Activated naive CD8-positive, alpha-beta T cell treated with anti-CD3 and anti-CD28 coated beads, Interleukin-2, amount 50 U/mL, for 24 hours (primary cell): Measurements from ENCODE around the gene CCDC148.

ENCODE experiments used
- ATAC-seq: fragments of 150-1000 bp; cut with Tn5 transposase; one replicate; pipeline ENCODE4 v1.10.0; 2021
- DNase-seq: peaks from one replicate; pipeline ENCODE4 v3.0.0; 2021
- H3K27ac Mint-ChIP-seq: one replicate; pipeline ENCODE4 v1.8.0; 2021; ENCODE audit warnings: mild to moderate bottlenecking, mixed read lengths
- H3K27me3 Mint-ChIP-seq: one replicate; pipeline ENCODE4 v1.8.0; 2021; ENCODE audit warnings: mixed read lengths
- H3K36me3 Mint-ChIP-seq: one replicate; pipeline ENCODE4 v1.8.0; 2021; ENCODE audit warnings: low read depth, mixed read lengths
- H3K4me1 Mint-ChIP-seq: one replicate; pipeline ENCODE4 v1.8.0; 2021; ENCODE audit warnings: mixed read lengths
- H3K4me3 Mint-ChIP-seq: one replicate; pipeline ENCODE4 v1.8.0; 2021; ENCODE audit warnings: mild to moderate bottlenecking, moderate library complexity, mixed read lengths
- H3K9me3 Mint-ChIP-seq: one replicate; pipeline ENCODE4 v1.8.0; 2021; ENCODE audit warnings: mixed read lengths

The CCDC148 gene

GRCh38 chr2:158456309-158457066, at the start of gene CCDC148, which contains the start of gene PKP4:
TSS of gene CCDC148 (minus strand) at chr2:158456753. CDS start at chr2:158456439, 314 bp downstream.
TSS of gene PKP4 (plus strand) at chr2:158456952. CDS start at chr2:158533185, 76,233 bp downstream.
- H3K9me3 Mint-ChIP-seq = no peaks in the 10 kb centered on the region
- peak within 1 kb of the TSS; percentile 85 for H3K4me3 Mint-ChIP-seq
- peak; percentile 98 for ATAC-seq
- H3K36me3 Mint-ChIP-seq = peaks cover 5% of the 10 kb centered on the region
- peak; percentile 87 for DNase-seq
- peaks cover 15% of the 10 kb centered on the region for H3K27me3 Mint-ChIP-seq
- H3K27ac Mint-ChIP-seq = peak within 1 kb of the TSS; percentile 86
- H3K4me1 Mint-ChIP-seq = peaks cover 22% of the 10 kb centered on the region

GRCh38 chr2:158505448-158505934, 48.9 kb upstream of the CCDC148 start:
- Mint-ChIP-seq H3K36me3 (peaks cover 5% of the 10 kb centered on the region), H3K4me1 (peaks cover 8% of the 10 kb centered on the region)

GRCh38 chr2:158504088-158504487, 47.5 kb upstream of the CCDC148 start:
- peaks cover 4% of the 10 kb centered on the region for H3K4me1 Mint-ChIP-seq
- no peak overlapping the region for H3K4me3 Mint-ChIP-seq
- H3K27ac Mint-ChIP-seq = no peak overlapping the region
- H3K9me3 Mint-ChIP-seq = no peaks in the 10 kb centered on the region
- H3K36me3 Mint-ChIP-seq = peaks cover 6% of the 10 kb centered on the region
- H3K27me3 Mint-ChIP-seq = no peaks in the 10 kb centered on the region
- no peak for DNase-seq
- ATAC-seq = no peak

More at GRCh38 chr2:158505448-158505934, 48.9 kb upstream of the CCDC148 start:
- H3K9me3 Mint-ChIP-seq = no peaks in the 10 kb centered on the region
- ATAC-seq (no peak), DNase-seq (no peak)
- H3K27me3 Mint-ChIP-seq = no peaks in the 10 kb centered on the region
- H3K4me3 Mint-ChIP-seq = no peak overlapping the region
- peak overlapping the region; percentile 35 for H3K27ac Mint-ChIP-seq

GRCh38 chr2:158502974-158503373, 46.4 kb upstream of the CCDC148 start:
- H3K27ac Mint-ChIP-seq = no peak overlapping the region
- DNase-seq (no peak), ATAC-seq (no peak)
- H3K36me3 Mint-ChIP-seq = peaks cover 6% of the 10 kb centered on the region
- no peaks in the 10 kb centered on the region for H3K27me3 Mint-ChIP-seq
- peaks cover 4% of the 10 kb centered on the region for H3K4me1 Mint-ChIP-seq
- no peaks in the 10 kb centered on the region for H3K9me3 Mint-ChIP-seq
- H3K4me3 Mint-ChIP-seq = no peak overlapping the region

GRCh38 chr2:158501301-158501700, 44.7 kb upstream of the CCDC148 start:
- Mint-ChIP-seq H3K4me1 (no peaks in the 10 kb centered on the region), H3K4me3 (no peak overlapping the region), H3K27ac (no peak overlapping the region), H3K27me3 (no peaks in the 10 kb centered on the region), H3K9me3 (no peaks in the 10 kb centered on the region), H3K36me3 (peaks cover 1% of the 10 kb centered on the region)
- ATAC-seq (no peak), DNase-seq (no peak)

- H3K4me1 Mint-ChIP-seq = no peaks in the 10 kb centered on the region
- no peaks in the 10 kb centered on the region for H3K27me3 Mint-ChIP-seq
- DNase-seq = no peak
- ATAC-seq = no peak
- H3K9me3 Mint-ChIP-seq = no peaks in the 10 kb centered on the region
- no peak overlapping the region for H3K4me3 Mint-ChIP-seq
- peaks cover 1% of the 10 kb centered on the region for H3K36me3 Mint-ChIP-seq
- H3K27ac Mint-ChIP-seq = no peak overlapping the region
These were observed 43.8 kb upstream of the CCDC148 start for GRCh38 chr2:158500333-158500732.

GRCh38 chr2:158499383-158499782, 42.8 kb upstream of the CCDC148 start:
- Mint-ChIP-seq H3K36me3 (peaks cover 1% of the 10 kb centered on the region), H3K4me1 (no peaks in the 10 kb centered on the region), H3K27ac (no peak overlapping the region), H3K27me3 (no peaks in the 10 kb centered on the region), H3K4me3 (no peak overlapping the region), H3K9me3 (no peaks in the 10 kb centered on the region)
- no peak for ATAC-seq
- no peak for DNase-seq

GRCh38 chr2:158498749-158499136, 42.2 kb upstream of the CCDC148 start:
- ATAC-seq (no peak), DNase-seq (no peak)
- Mint-ChIP-seq H3K27ac (no peak overlapping the region), H3K4me1 (no peaks in the 10 kb centered on the region), H3K27me3 (no peaks in the 10 kb centered on the region), H3K9me3 (no peaks in the 10 kb centered on the region), H3K36me3 (peaks cover 1% of the 10 kb centered on the region), H3K4me3 (no peak overlapping the region)

- Mint-ChIP-seq H3K4me1 (no peaks in the 10 kb centered on the region), H3K27ac (no peak overlapping the region), H3K4me3 (no peak overlapping the region), H3K36me3 (peaks cover 1% of the 10 kb centered on the region), H3K27me3 (no peaks in the 10 kb centered on the region), H3K9me3 (no peaks in the 10 kb centered on the region)
- ATAC-seq (no peak), DNase-seq (no peak)
These were observed 41.6 kb upstream of the CCDC148 start for GRCh38 chr2:158498043-158498748.

- DNase-seq = no peak
- Mint-ChIP-seq H3K27me3 (no peaks in the 10 kb centered on the region), H3K36me3 (peaks cover 1% of the 10 kb centered on the region), H3K4me3 (no peak overlapping the region), H3K4me1 (no peaks in the 10 kb centered on the region), H3K9me3 (no peaks in the 10 kb centered on the region), H3K27ac (no peak overlapping the region)
- ATAC-seq = peak; percentile 28
These were observed 40.9 kb upstream of the CCDC148 start for GRCh38 chr2:158497486-158497885.

GRCh38 chr2:158496986-158497385, 40.4 kb upstream of the CCDC148 start:
- Mint-ChIP-seq H3K9me3 (no peaks in the 10 kb centered on the region), H3K27me3 (no peaks in the 10 kb centered on the region), H3K4me3 (no peak overlapping the region), H3K4me1 (no peaks in the 10 kb centered on the region), H3K27ac (no peak overlapping the region), H3K36me3 (peaks cover 1% of the 10 kb centered on the region)
- no peak for DNase-seq
- no peak for ATAC-seq

- no peak overlapping the region for H3K27ac Mint-ChIP-seq
- H3K4me3 Mint-ChIP-seq = no peak overlapping the region
- H3K27me3 Mint-ChIP-seq = no peaks in the 10 kb centered on the region
- no peak for ATAC-seq
- no peaks in the 10 kb centered on the region for H3K9me3 Mint-ChIP-seq
- DNase-seq = no peak
- H3K36me3 Mint-ChIP-seq = peaks cover 1% of the 10 kb centered on the region
- H3K4me1 Mint-ChIP-seq = no peaks in the 10 kb centered on the region
These were observed 38.6 kb upstream of the CCDC148 start for GRCh38 chr2:158495175-158495574.

GRCh38 chr2:158493458-158493857, 36.9 kb upstream of the CCDC148 start:
- DNase-seq (no peak), ATAC-seq (no peak)
- H3K36me3 Mint-ChIP-seq = no peaks in the 10 kb centered on the region
- no peaks in the 10 kb centered on the region for H3K27me3 Mint-ChIP-seq
- H3K27ac Mint-ChIP-seq = no peak overlapping the region
- H3K4me1 Mint-ChIP-seq = no peaks in the 10 kb centered on the region
- H3K9me3 Mint-ChIP-seq = no peaks in the 10 kb centered on the region
- H3K4me3 Mint-ChIP-seq = no peak overlapping the region

GRCh38 chr2:158491072-158491471, 34.5 kb upstream of the CCDC148 start:
- Mint-ChIP-seq H3K9me3 (no peaks in the 10 kb centered on the region), H3K4me3 (no peak overlapping the region), H3K27ac (no peak overlapping the region), H3K27me3 (no peaks in the 10 kb centered on the region), H3K36me3 (no peaks in the 10 kb centered on the region), H3K4me1 (peaks cover 6% of the 10 kb centered on the region)
- ATAC-seq (no peak), DNase-seq (no peak)
